ENCODE results near the gene NUP88. TPM values are rescaled to one million over a fixed set of nuclear protein-coding genes. Genes with fewer than 3 reads are reported as not detected.

The NUP88 gene
- total and polyA plus RNA-seq, 4 donors: 39.6 to 124 (median 57.4) TPM

- TF ChIP-seq REST (IDR thresholded peaks at IDR 0.05) (no peak), EGR1 (IDR thresholded peaks at IDR 0.05; ENCODE audit: low read depth in 2 of 2) (no peak), ATF3 (IDR thresholded peaks at IDR 0.05) (no peak), RXRA (IDR thresholded peaks at IDR 0.05) (no peak), NR2F2 (IDR thresholded peaks at IDR 0.05) (no peak)
Observed at GRCh38 chr17:5466295-5466694, 46.8 kb upstream of the NUP88 start (continued).

- Histone ChIP-seq H3K36me3 (ENCODE audit: control insufficient read depth in 4 of 4, insufficient read depth in 3 of 4, low read depth in 1 of 4, low read length in 3 of 4) (peaks cover 0 to 12% (median 7%) of the 10 kb centered on the region in 4 donors), H3K9ac (ENCODE audit: low read depth in 1 of 2, low read length in 2 of 2) (no peak overlapping the region), H3K9me3 (ENCODE audit: control insufficient read depth in 4 of 4, low read length in 3 of 4) (no peaks in the 10 kb centered on the region), H3K27ac (ENCODE audit: low read depth in 1 of 2, low read length in 2 of 2) (peak overlapping the region; percentile 3 to 44), H3K4me1 (ENCODE audit: control insufficient read depth in 4 of 4, insufficient read depth in 4 of 4, low read length in 3 of 4) (peaks cover 7 to 45% (median 41%) of the 10 kb centered on the region in 4 donors), H3K4me3 (ENCODE audit: low read depth in 1 of 3, low read length in 3 of 3) (no peak overlapping the region), H3K27me3 (ENCODE audit: control insufficient read depth in 4 of 4, insufficient read depth in 4 of 4, low read length in 3 of 4) (no peaks in the 10 kb centered on the region)
- DNase-seq (ENCODE audit: low spot score): no peak
- TF ChIP-seq MAX (IDR thresholded peaks at IDR 0.05): no peak
- TF ChIP-seq REST (IDR thresholded peaks at IDR 0.05): peak; percentile 17
- TF ChIP-seq FOXA1 (IDR thresholded peaks at IDR 0.05): no peak
- TF ChIP-seq ZBTB33 (IDR thresholded peaks at IDR 0.05): peak; percentile 35
- peak; percentile 73 for TF ChIP-seq SP1 (IDR thresholded peaks at IDR 0.05)
- TF ChIP-seq YY1 (IDR thresholded peaks at IDR 0.05): peak; percentile 49
- TF ChIP-seq HNF4G (IDR thresholded peaks at IDR 0.05): peak; percentile 14
- TF ChIP-seq CTCF (IDR thresholded peaks at IDR 0.05; ENCODE audit: low read depth, low read length, missing input control): no peak
- TF ChIP-seq TAF1 (conservative IDR thresholded peaks at IDR 0.05): no peak
- no peak for TF ChIP-seq NR2F2 (IDR thresholded peaks at IDR 0.05)
- TF ChIP-seq HNF4A (conservative IDR thresholded peaks at IDR 0.05): peak; percentile 81 to 85
- no peak for TF ChIP-seq JUND (IDR thresholded peaks at IDR 0.05)
- TF ChIP-seq FOXA2 (IDR thresholded peaks at IDR 0.05): no peak
- no peak for TF ChIP-seq EGR1 (IDR thresholded peaks at IDR 0.05; ENCODE audit: low read depth in 2 of 2)
- peak in 1 of 2 donors; percentile 47 for TF ChIP-seq GABPA (IDR thresholded peaks at IDR 0.05 in 1 of 2, conservative IDR thresholded peaks at IDR 0.05 in 1 of 2)
- TF ChIP-seq ATF3 (IDR thresholded peaks at IDR 0.05): no peak
- no peak for TF ChIP-seq RAD21 (IDR thresholded peaks at IDR 0.05)
- TF ChIP-seq RXRA (IDR thresholded peaks at IDR 0.05): peak in 1 of 2 donors; percentile 49
- 77% methylated on average over 10 of the region's 10 CpGs for WGBS
Observed at GRCh38 chr17:5464717-5465507, 45.5 kb upstream of the NUP88 start.

All from liver (tissue), 9 donors.